HG02623 (cell line): Measurements from ENCODE around the gene CLDN20.
A peak's percentile ranks its signal among the peaks of the same experiment; 100 is the strongest.

ENCODE experiments used
- ATAC-seq: cut with Tn5 transposase; IDR thresholded peaks from one replicate; pipeline ENCODE4 v1.9.1; 2021; ENCODE audit warnings: moderate library complexity; ENCODE audit not compliant: unreplicated experiment

The CLDN20 gene

DNA sequence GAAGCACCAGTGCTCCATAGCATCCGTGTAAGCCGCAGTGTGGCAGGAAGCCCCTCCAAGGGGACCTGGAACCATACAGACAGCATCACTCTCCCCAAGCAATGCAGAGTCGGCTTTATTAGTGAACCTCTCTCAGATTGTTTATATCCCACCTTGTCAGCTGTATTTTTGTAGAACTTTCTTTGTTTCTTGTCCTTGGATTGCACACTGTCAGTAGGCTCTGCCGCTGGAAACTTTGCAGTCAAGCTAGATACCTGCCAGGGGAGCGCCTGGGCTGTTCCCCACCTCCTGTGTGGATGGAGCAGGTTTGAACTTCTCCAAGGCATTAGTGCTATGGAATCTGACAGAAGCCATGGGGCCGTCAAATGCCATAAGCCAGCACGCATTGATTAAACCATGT, 18.6 kb upstream of the CLDN20 start:
- ATAC-seq = no peak

DNA sequence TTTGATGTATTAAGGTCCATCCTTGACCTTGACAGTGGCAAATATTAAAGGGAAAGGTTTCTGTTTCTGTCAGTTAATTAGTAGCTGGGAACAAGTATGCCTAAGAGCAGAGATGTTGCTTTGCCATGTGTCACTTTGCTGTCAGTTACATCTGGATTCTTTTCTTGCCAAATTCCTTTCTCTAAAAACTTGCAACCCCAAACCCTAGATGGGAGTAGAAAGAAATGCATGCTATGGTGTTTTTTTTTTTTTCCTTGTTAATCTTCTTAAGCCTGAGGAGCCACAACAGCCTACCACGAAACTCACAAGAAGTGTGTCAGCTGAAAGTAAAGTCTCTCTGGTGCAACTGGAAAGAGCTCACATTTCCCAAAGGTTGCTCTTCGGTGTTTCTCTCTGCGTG, 18.0 kb upstream of the CLDN20 start:
- ATAC-seq = no peak

DNA sequence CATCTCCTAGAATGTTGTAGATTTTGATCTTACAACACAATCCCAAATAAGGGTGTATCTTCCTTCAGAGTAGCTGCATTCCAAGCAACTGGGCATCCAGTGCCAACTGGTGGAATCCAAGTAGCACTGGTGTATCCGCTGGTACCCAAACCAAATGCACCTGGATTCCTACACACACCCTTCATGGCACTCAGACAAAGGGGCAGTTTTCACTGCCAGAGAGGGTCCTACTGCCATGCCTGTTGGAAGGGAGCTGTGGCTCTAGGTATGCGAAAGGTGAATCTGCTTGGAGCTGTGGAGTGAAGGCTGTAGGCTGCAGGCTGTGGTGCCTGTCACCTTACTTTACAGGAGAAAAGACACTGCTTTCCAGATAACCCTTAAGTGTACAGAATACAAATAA, 17.0 kb upstream of the CLDN20 start:
- ATAC-seq = no peak

DNA sequence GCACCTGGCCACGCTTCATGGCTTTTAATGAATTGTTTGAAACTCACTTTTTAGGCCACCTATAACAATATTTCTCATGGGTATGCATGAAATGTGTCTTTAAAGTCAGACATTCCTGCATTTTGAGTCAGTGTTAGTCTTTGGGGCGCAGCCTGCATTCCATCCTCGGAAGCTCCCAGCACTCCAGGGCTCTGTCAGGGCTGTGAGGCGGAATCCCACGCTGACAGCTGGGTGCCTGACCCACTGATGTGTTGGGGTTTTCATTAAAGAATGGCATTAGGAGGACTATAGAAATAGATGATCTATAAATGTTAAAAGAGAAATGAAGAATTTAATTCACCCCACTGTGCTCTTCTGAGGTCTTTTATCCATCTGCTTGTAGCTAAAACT, 16.2 kb upstream of the CLDN20 start:
- no peak for ATAC-seq

DNA sequence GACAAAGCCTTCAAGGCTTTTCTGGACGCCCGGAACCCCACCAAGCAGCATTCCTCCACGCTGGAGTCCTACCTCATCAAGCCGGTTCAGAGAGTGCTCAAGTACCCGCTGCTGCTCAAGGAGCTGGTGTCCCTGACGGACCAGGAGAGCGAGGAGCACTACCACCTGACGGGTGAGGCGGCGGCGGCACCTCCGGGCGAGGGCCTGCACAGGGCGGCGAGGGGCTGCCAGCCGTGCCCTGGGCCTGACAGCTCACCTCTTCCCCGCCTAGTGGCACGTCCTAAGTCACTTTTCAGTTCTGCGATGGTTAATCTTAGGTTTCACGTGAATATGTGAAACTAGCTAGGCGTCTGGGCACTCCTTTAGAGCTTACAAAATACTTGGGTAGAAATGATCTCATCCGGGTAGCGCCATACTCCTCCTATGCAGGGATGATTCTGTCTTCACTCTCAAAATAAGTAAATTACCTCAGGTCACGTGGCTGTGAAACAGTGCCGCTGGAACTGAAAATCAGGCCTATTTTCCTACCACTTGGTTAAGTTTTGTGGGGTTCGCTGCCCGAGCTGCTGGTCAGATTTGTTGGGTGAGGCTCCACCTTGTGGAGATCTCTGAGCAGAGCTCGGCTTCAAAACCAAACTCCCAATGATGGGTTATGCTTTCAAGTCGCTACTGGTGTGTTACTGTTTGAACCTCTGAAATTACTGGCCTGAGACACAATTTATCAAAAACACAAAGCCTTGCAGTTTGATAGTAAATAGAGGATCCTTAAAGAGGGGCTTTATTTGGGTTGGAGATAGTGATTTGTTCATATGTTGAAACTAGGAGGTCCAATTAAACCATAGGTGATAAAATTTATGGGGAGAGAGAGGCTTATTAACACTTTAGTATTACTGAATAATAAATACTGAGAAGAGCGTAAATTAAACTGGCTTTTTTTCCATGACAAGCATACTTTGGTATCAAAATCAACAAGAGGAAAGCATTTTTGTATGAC, 15.5 kb upstream of the CLDN20 start:
- ATAC-seq = no peak

DNA sequence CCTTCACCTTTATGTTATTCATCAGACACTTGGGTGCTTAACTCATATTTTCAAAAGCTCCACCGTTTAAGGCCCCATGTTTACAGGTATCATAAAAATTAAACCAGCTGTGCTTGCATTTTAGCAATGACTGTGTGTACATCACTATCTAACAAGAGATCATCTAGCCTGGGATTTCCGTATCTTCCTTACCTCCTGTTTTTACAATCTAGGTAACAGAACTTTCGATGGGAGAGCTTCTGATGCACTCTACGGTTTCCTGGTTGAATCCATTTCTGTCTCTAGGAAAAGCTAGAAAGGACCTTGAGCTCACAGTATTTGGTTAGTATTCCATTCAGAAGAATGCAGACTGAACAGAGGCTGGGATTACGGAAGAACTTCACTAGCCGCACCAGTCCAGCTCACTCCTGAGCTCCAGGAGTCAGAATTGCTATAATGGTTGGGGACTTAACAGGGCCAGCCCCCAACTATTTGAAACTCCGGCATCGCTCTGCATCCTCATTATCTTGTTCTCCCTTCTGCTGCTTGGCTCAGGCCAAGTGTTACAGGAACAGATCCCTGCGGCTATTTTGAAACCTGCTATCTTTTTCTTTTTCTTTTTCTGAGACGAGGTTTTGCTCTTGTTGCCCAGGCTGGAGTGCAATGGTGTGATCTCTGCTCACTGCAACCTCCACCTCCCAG, 13.0 kb upstream of the CLDN20 start:
- no peak for ATAC-seq

DNA sequence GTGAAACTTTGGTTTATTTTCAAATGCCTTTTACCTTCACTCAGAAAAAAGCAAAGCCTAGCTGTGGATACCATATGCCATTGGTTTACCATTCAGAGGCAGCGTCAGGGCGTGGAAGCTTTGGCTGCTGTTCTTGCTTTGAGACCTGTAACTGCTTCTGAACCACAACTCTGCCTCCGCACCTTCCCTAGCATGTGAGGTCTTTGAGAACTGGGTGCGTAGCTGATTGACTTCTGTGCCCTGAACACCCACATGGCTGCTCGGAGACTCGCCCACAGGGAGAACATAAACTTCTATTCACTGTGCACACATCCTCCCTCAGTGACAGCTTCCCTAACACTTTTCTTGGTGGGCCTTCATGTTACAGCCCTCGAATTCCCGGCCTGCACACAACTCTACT, 11.2 kb upstream of the CLDN20 start:
- no peak for ATAC-seq

DNA sequence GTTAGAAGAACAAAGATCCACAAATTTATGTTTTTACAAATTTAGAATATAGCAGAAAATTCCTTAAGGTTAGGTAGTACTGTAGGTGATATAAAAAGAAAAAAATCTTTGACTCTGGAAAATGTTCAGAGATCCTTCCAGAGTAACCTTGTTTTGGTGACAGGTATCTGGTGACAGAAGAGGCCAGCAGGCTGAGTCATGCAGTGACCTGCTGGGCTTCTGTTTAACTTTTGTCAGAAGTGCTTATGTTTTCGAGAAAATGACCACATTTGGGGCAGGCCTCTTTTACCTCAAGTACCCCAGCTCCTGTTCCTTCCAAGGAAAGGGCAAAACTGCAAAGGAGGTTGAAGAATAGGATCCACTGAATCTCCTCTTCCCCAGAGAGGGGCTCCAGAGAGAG, 10.5 kb upstream of the CLDN20 start:
- no peak for ATAC-seq

DNA sequence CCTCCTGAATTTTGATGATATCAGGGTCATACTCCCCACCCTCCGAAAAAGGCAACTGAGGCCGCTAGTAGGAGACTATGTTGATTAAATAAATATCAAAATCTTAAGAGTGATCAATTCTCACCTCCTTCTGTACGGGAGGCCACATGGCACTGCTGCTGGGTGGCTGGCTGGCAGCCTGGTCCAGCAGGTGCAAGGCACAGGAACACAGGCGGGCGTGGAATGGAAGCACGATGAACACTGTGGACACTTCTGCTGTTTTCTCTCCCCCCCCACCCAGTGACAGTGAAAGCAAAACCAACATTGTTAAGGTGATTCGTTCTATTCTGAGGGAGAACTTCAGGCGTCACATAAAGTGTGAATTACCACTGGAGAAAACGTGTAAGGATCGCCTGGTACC, 9.7 kb upstream of the CLDN20 start:
- ATAC-seq = no peak

DNA sequence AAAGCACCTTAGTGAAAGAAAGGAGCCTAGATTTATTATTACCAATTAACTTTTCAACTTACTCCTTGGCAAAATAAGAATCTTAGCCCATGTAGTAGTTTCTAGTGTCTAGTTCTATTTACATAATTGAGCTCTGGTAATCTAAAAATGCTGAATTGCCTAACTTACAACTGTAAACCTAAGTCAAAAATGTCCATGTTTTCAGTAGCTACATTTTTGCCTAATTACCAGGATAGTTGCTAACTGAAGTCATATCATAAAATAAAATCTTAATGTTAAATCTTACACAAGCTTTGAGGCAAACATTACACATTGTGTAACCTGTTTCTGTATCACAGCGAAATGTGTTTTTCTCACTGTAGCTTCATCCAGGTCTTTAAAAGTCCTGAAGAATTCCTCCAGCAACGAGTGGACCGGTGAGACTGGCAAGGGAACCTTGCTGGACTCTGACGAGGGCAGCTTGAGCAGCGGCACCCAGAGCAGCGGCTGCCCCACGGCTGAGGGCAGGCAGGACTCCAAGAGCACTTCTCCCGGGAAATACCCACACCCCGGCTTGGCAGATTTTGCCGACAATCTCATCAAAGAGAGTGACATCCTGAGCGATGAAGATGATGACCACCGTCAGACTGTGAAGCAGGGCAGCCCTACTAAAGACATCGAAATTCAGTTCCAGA, 7.6 kb upstream of the CLDN20 start:
- no peak for ATAC-seq

DNA sequence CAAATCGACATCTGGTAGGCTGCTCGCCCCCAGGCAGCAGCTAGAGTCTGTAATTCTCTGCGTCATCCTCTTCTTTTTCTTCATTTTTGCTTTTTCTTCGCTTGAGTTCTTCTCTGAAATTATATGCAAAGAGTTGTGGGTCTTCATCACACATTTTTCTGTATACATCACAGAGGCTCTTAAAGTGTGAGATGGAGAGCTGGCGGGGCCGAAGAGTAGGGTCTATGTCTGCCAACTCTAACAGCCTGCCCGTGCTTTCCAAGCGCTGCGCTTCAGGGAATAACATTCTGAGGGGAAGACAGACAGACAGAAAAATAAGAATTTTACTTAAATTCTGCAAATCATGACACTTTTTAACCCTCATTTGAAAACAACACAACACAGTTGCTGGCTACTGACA, 6.0 kb upstream of the CLDN20 start:
- ATAC-seq = no peak

DNA sequence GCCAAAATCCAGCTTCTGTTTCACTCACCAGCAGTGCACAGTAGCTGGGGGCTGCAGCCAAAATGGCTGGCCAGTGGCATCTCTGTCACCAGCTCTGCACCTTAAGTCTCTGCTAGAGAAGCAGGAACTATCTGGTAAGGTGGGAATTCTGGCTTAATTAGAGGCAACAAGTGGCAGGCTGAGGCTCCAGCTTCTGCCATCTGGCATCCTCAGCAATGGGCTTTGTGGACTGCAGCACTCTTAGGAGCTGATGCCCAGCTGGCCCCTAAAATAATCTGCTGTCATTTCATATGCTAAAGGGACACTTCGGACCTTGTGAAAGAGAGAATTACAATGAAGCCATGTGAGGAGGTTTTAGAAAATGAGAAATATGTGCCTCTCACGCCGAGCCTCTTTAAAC, 4.6 kb upstream of the CLDN20 start:
- ATAC-seq = no peak

DNA sequence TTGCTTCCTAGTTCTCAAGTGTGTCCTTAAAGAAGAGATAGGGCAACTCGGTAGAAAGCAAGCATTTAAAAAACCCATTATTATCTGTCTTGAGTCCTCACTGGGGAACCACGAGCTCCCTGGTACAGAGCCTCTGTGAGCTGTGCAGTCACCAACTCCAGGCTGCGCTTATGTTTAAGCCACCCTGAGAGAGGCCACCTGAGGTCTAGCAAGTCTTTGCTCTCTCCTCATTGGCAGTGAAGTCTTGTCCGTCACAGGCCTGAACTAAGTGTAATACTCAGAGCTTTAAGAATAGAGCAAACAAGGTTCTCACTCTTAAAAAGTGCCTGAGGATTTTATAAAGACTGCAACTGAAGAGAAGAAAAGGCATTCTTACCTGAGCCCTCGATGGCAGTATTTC, 3.9 kb upstream of the CLDN20 start:
- ATAC-seq = no peak

DNA sequence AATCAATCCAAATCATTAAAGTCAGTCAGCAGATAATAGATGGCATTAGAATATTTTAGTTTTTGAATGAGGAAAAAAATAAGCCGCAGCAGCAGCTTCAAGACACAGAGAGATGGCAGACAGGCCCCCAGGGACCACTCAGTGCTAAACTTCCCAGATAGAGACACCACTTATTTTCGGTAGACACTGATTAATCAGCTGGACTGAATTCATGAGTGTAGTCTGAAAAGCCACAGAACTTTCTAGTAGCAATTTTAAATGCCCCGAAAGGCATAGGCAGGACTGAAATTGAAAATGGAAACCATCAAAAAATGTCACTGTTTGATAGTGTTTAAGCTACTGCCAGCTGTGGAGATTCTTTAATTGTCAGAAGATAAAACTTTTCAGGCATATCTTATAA, 3.1 kb upstream of the CLDN20 start:
- ATAC-seq = peak; percentile 49

DNA sequence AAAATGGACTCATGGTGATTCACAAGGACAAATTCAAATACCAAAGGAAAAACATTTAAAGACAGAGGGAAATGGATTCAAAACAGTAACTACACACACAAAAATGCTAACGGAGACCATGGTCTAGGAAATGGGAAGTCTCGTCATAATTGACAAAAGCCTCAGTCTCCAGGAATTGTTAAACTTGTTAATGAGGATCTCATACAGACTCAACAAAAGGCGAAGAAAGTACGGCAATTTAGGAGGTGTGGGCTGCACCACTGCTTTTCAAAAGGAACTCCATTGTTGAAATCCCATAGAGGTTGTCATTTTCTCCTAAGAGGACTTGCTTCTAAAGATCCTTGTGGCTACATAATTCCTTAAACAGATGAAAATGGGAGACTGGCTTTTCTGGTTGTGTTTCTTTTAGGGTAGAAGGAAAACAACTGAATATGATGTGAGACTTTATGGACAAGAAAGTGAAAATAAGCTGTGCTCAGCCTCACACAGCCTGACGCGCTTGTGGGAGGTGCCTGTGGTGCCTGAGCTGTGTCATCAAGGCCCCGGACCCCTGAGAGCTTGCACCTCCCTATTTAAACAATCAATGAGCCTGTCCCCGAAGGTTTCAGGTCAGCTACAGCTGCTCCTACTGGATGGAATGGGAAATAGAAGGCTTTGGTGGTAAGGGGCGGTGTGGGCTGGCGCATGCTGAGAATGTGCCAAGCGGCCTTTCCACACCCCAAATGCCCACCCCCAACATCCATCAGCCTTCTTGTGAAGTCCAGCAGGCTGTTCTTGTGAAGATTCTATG, 2.5 kb upstream of the CLDN20 start:
- ATAC-seq = no peak

DNA sequence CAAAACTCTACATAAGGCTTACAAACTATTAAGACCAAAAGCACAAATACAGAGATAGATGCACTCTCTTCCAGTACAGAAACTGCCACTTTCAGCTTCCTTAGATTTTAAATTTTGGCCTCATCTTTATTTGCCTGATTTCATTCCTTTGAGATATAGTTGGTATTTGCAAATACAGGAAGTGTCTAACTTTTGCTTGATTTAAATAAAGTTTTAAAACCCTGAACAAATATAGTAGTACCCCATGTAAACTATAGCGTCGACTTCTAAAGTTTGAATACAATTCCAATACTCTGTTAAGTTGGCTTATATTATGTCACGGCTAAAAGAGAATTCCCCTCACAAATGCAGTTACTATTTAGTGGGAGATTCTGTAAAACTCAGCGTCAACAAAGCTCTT, 1.2 kb upstream of the CLDN20 start:
- no peak for ATAC-seq

DNA sequence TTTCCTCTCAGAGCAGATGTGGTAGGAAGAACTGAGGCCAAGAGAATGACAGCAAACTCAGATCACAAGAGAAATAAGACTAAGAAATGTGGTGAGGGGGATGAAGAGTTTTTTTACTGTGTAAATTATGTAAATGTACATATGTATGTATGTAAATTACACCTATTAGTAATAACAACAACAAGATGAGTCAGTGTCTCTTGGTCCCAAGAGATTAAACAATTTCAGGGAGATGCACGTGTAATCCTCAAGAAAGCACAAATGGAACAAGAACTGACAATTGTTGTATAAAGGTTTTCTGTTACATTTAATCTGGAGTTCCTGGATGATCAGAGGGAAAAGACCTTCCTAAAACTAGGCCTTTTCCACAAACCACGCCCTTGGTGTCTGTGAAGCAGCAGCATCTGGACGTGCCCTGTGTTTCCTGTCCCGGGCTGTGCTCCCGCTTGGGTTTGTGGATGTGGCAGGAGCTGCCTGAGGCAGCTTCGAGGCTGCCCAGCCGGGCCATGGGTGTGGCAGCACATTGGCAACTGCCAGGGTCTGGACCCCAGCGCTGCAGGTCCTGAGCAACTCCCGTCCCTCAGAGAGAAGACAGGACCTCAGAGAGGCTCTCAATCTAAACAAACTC, 994 bp downstream of the CLDN20 start:
- ATAC-seq = no peak

DNA sequence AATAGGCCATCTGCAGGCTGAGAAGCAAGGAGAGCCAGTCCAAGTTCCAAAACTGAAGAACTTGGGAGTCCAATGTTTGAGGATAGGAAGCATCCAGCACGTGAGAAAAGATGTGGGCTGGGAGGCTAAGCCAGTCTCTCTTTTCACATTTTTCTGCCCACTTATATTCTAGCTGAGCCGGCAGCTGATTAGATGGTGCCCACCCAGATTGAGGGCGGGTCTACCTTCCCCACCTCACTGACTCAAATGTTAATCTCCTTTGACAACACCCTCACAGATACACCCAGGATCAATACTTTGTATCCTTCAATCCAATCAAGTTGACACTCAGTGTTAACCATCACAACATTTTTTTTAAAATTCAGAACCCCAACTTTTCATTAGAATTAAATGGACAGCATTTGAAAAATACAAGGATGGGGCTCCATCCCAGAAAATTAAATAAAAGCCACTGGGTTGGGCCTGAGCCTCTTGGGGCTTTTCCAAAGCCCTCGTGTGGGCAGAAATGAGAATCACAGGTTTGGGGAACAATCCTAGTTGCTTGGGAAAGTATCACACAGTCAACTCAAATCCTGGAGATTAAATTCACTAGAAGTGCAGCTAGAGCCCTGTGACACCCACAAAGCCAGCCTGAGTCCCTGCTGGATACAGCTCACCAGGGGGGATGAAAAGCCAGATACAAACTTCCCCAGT, 2.2 kb downstream of the CLDN20 start:
- ATAC-seq = no peak

DNA sequence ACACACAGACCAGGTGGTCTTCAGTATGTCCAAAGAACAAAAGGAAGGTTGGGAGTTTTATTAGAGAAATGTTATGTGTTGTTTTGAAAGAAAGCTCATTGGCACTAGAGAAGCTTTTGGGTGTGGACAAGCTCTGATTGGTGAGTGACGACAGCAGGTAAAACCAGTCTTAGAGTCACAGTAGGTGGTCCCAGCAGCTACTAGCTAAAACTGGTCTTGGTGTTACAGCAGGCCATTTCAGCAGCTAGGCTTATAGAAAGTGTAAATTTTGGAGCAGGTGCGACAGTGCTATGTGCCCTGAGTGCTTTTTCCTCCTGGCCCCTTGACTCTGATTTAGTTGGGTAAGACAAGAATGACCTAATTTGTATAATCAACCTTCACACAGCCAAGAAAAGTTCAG, 3.6 kb downstream of the CLDN20 start:
- no peak for ATAC-seq
